ENCODE results near the gene IRAG1. TPM values are rescaled to one million over a fixed set of nuclear protein-coding genes. Genes with fewer than 3 reads are reported as not detected.

The IRAG1 gene
- total RNA-seq, 4 donors from 2014 or later = 156 to 408 (median 278) TPM

DNA sequence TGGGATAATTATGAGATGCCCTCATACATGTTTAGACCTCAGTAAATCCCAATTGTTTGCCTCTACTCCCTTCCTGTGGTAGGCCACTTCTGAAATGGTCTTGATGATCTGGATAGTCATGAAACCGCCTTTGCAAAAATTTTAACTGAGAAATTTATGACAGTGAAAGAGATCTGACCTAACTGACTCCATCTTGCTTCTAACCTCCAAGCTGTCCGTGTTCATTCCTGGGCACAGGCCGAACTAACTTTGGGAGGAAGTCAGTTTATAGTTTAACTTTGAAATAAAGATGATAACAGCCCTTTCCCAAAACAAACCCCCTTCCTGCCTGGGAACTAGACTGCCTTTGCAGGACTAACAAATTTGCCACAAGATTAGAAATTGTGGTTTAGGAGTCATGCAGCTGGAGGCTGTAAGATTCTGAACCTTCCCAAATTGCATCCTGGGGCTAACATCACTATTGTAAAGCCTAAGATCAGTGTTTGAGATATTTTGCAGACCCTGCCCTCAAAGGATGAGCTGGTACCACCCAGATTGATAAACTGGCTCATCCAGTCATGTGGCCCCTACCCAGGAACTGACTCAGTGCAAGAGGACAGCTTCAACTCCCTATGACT is 37.6 kb upstream of the IRAG1 start:
- no peak overlapping the region for H3K27ac ChIP-seq
- 90 to 94% methylated on average over 2 to 3 of the region's 3 CpGs for WGBS, 2 donors (ENCODE audit: low coverage in 1 of 2)
- no peak overlapping the region for H3K4me3 ChIP-seq
- no peaks in the 10 kb centered on the region for H3K27me3 ChIP-seq
- no peak for ATAC-seq
- H3K36me3 ChIP-seq = no peaks in the 10 kb centered on the region
- H3K4me1 ChIP-seq = peaks cover 0 to 53% (median 8%) of the 10 kb centered on the region in 3 donors
- TF ChIP-seq EP300 (IDR thresholded peaks at IDR 0.05) (no peak), CTCF (IDR thresholded peaks at IDR 0.05) (no peak), POLR2A (IDR thresholded peaks at IDR 0.05) (no peak), POLR2AphosphoS5 (IDR thresholded peaks at IDR 0.05) (no peak)
- H3K9me3 ChIP-seq = no peaks in the 10 kb centered on the region

- Histone ChIP-seq H3K9me3 (no peaks in the 10 kb centered on the region), H3K27me3 (no peaks in the 10 kb centered on the region), H3K27ac (no peak overlapping the region), H3K4me3 (no peak overlapping the region), H3K4me1 (peaks cover 0 to 43% (median under 1%) of the 10 kb centered on the region in 3 donors), H3K36me3 (no peaks in the 10 kb centered on the region)
- no peak for TF ChIP-seq POLR2A (IDR thresholded peaks at IDR 0.05)
- no peak for TF ChIP-seq EP300 (IDR thresholded peaks at IDR 0.05)
- no peak for TF ChIP-seq POLR2AphosphoS5 (IDR thresholded peaks at IDR 0.05)
- no peak for TF ChIP-seq CTCF (IDR thresholded peaks at IDR 0.05)
- WGBS, 2 donors (ENCODE audit: low coverage in 1 of 2) = 97 to 100% methylated on average over 3 of the region's 3 CpGs
- ATAC-seq = no peak
These were observed 36.6 kb upstream of the IRAG1 start for GRCh38 chr11:10730151-10730550.

GRCh38 chr11:10728789-10729472 is 35.4 kb upstream of the IRAG1 start:
- ATAC-seq = no peak
- Histone ChIP-seq H3K27ac (no peak overlapping the region), H3K36me3 (no peaks in the 10 kb centered on the region), H3K4me1 (peaks cover 0 to 31% (median 0%) of the 10 kb centered on the region in 3 donors), H3K27me3 (no peaks in the 10 kb centered on the region), H3K9me3 (no peaks in the 10 kb centered on the region), H3K4me3 (no peak overlapping the region)
- WGBS, 2 donors (ENCODE audit: low coverage in 1 of 2) = 58 to 80% methylated on average over 11 to 12 of the region's 20 CpGs
- TF ChIP-seq POLR2A (IDR thresholded peaks at IDR 0.05) = no peak
- no peak for TF ChIP-seq POLR2AphosphoS5 (IDR thresholded peaks at IDR 0.05)
- no peak for TF ChIP-seq CTCF (IDR thresholded peaks at IDR 0.05)
- no peak for TF ChIP-seq EP300 (IDR thresholded peaks at IDR 0.05)

GRCh38 chr11:10728154-10728553 is 34.6 kb upstream of the IRAG1 start:
- Histone ChIP-seq H3K9me3 (no peaks in the 10 kb centered on the region), H3K27me3 (no peaks in the 10 kb centered on the region), H3K36me3 (no peaks in the 10 kb centered on the region), H3K4me3 (no peak overlapping the region), H3K4me1 (peaks cover 0 to 24% (median 0%) of the 10 kb centered on the region in 3 donors), H3K27ac (no peak overlapping the region)
- WGBS, 2 donors (ENCODE audit: low coverage in 1 of 2) = 91 to 96% methylated on average over 3 of the region's 3 CpGs
- no peak for ATAC-seq
- TF ChIP-seq CTCF (IDR thresholded peaks at IDR 0.05) (no peak), POLR2AphosphoS5 (IDR thresholded peaks at IDR 0.05) (no peak), EP300 (IDR thresholded peaks at IDR 0.05) (no peak), POLR2A (IDR thresholded peaks at IDR 0.05) (no peak)

Data from gastroesophageal sphincter (tissue), 4 donors.